ENCODE results near the gene KLF13.

- TF ChIP-seq, protein P1, sequence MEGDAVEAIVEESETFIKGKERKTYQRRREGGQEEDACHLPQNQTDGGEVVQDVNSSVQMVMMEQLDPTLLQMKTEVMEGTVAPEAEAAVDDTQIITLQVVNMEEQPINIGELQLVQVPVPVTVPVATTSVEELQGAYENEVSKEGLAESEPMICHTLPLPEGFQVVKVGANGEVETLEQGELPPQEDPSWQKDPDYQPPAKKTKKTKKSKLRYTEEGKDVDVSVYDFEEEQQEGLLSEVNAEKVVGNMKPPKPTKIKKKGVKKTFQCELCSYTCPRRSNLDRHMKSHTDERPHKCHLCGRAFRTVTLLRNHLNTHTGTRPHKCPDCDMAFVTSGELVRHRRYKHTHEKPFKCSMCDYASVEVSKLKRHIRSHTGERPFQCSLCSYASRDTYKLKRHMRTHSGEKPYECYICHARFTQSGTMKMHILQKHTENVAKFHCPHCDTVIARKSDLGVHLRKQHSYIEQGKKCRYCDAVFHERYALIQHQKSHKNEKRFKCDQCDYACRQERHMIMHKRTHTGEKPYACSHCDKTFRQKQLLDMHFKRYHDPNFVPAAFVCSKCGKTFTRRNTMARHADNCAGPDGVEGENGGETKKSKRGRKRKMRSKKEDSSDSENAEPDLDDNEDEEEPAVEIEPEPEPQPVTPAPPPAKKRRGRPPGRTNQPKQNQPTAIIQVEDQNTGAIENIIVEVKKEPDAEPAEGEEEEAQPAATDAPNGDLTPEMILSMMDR (IDR thresholded peaks at IDR 0.05; ENCODE audit: low read length), result no peak
- no peak for TF ChIP-seq EZH2 (IDR thresholded peaks at IDR 0.05; ENCODE audit: borderline replicate concordance, low read length)
Measured at GRCh38 chr15:31301673-31301990, 25.0 kb upstream of the KLF13 start.

Data from OCI-LY1 (cell line).